ENCODE measurements around the gene CFLAR.
"Not testable (repeated sequence)": the region's sequence is repeated elsewhere in the genome, so short reads cannot be mapped to it uniquely, and the experiment has no call there.

Gene CFLAR

GRCh38 chr2:201118961-201119854, 3.2 kb downstream of the CFLAR start:
- peak; percentile 52 for DNase-seq

- no peak for DNase-seq
These were observed 6.3 kb downstream of the CFLAR start for GRCh38 chr2:201122276-201122675.

GRCh38 chr2:201126308-201127151, 10.6 kb downstream of the CFLAR start:
- DNase-seq, result no peak

GRCh38 chr2:201127152-201127511, 11.2 kb downstream of the CFLAR start:
- no peak for DNase-seq

GRCh38 chr2:201127570-201127969, 11.6 kb downstream of the CFLAR start:
- DNase-seq, result no peak

- DNase-seq, result no peak
These were observed 12.1 kb downstream of the CFLAR start for GRCh38 chr2:201128033-201128432.

GRCh38 chr2:201128933-201129505, 13.1 kb downstream of the CFLAR start:
- no peak for DNase-seq

- no peak for DNase-seq
These were observed 14.7 kb downstream of the CFLAR start for GRCh38 chr2:201130524-201131186.

- DNase-seq, result no peak
These were observed 16.6 kb downstream of the CFLAR start for GRCh38 chr2:201132518-201132917.

- no peak for DNase-seq
These were observed 19.4 kb downstream of the CFLAR start for GRCh38 chr2:201135386-201135785.

GRCh38 chr2:201136889-201137321, 20.9 kb downstream of the CFLAR start:
- no peak for DNase-seq

GRCh38 chr2:201137505-201138400, 21.8 kb downstream of the CFLAR start:
- DNase-seq, result no peak

- DNase-seq, result no peak
These were observed 22.5 kb downstream of the CFLAR start for GRCh38 chr2:201138401-201138970.

GRCh38 chr2:201138986-201139781, 23.2 kb downstream of the CFLAR start:
- DNase-seq, result not testable (repeated sequence)

- no peak for DNase-seq
These were observed 24.1 kb downstream of the CFLAR start for GRCh38 chr2:201139836-201140604.

- no peak for DNase-seq
These were observed 28.4 kb downstream of the CFLAR start for GRCh38 chr2:201144101-201145051.

GRCh38 chr2:201148434-201148990, 32.5 kb downstream of the CFLAR start:
- no peak for DNase-seq
